ENCODE measurements around the gene SLC46A3. TPM values are rescaled to one million over a fixed set of nuclear protein-coding genes. Genes with fewer than 3 reads are reported as not detected.

Gene SLC46A3
- total and polyA plus RNA-seq, 2 of the 13 experiments (the other 11 are each of a cell fraction or from before 2014, with no cell fraction given): not detected

DNA sequence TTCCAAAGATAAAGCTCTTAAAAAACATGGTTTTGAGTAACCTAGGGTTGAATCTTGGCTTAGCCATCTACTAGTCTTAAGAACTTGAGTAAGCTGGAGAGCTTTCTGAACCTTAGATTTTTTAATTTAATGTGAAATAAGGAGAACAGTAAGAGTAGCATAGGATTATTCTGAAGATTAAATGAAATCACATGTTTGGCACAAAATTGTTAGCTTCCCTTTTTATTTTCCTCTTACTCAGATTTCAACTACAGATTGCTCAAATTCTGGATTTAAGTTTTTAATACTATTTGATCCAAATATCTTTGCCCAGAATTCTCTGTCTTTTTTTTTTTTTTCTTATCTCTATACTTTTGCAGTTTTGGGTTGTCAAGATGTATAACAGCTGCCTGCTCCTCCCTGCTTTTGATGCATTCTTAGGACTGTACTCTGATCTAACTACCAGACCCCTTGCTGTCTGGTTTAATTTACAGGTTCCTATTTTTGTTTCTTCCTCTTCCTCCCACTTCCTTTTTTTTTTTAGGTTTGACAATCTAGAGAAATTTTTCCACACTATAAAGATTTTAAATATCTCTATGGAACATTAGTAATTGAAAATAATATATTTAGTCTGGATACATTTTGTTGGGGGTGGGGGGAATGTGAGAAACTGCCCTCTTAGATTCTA is 47.5 kb downstream of the SLC46A3 start (continued):
- TF ChIP-seq ZNF7 (CRISPR knock-in tag; IDR thresholded peaks at IDR 0.05) (no peak), JDP2 (CRISPR knock-in tag; IDR thresholded peaks at IDR 0.05; ENCODE audit: borderline replicate concordance) (no peak), TIGD3 (CRISPR knock-in tag; IDR thresholded peaks at IDR 0.05; ENCODE audit: borderline replicate concordance) (no peak)

DNA sequence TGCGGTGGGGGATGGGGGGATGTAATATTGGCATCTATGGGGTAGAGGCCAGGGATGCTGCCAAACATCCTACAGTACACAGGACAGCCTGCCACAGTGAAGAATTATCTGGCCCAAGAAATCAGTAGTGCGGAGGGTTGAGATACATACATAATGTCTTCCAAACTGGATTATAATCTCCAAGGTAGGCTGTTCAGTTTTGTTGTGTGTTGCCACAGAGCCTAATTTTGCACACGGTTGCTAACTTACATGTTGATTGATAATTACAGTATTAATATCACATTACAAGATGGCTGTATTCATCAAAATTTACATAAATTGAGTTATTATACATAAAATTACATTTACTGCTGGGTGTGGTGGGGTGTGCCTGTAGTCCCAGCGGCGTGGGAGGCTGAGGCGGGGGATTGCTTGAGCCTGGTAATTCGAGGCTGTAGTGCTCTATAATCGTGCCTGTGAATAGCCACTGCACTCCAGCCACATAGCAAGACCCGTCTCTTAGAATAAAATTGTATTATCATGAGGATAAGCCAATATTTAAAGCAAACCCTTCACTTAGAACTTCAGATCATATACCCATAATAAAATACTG is 51.8 kb downstream of the SLC46A3 start:
- no TSS peak for BruUV-seq (replicated peaks)

More for the DNA sequence above, 51.8 kb downstream of the SLC46A3 start:
- no peak for TF ChIP-seq ZFP1 (CRISPR knock-in tag; IDR thresholded peaks at IDR 0.05)
- no peak for TF ChIP-seq ATM (IDR thresholded peaks at IDR 0.05; ENCODE audit: borderline replicate concordance)
- TF ChIP-seq ZNF75D (CRISPR knock-in tag; IDR thresholded peaks at IDR 0.05; ENCODE audit: borderline replicate concordance): no peak
- no peak for TF ChIP-seq HDAC1 (CRISPR knock-in tag; IDR thresholded peaks at IDR 0.05)
- TF ChIP-seq ATF2 (CRISPR knock-in tag; IDR thresholded peaks at IDR 0.05): no peak
- TF ChIP-seq THAP9 (CRISPR knock-in tag; IDR thresholded peaks at IDR 0.05; ENCODE audit: borderline replicate concordance): no peak
- no peak for TF ChIP-seq AKAP8 (CRISPR knock-in tag; IDR thresholded peaks at IDR 0.05)
- TF ChIP-seq ZNF766 (CRISPR knock-in tag; IDR thresholded peaks at IDR 0.05; ENCODE audit: borderline replicate concordance): no peak
- TF ChIP-seq KAT2B (IDR thresholded peaks at IDR 0.05; ENCODE audit: borderline replicate concordance, low read depth, low read length): no peak
- no peak for TF ChIP-seq ZNF224 (CRISPR knock-in tag; IDR thresholded peaks at IDR 0.05)
- no peak for TF ChIP-seq ZFP37 (CRISPR knock-in tag; IDR thresholded peaks at IDR 0.05; ENCODE audit: borderline replicate concordance)
- TF ChIP-seq ZC3H13 (CRISPR knock-in tag; IDR thresholded peaks at IDR 0.05): no peak
- TF ChIP-seq, protein P1, sequence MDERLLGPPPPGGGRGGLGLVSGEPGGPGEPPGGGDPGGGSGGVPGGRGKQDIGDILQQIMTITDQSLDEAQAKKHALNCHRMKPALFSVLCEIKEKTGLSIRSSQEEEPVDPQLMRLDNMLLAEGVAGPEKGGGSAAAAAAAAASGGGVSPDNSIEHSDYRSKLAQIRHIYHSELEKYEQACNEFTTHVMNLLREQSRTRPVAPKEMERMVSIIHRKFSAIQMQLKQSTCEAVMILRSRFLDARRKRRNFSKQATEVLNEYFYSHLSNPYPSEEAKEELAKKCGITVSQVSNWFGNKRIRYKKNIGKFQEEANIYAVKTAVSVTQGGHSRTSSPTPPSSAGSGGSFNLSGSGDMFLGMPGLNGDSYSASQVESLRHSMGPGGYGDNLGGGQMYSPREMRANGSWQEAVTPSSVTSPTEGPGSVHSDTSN (CRISPR knock-in tag; IDR thresholded peaks at IDR 0.05): no peak
- H2AFZ ChIP-seq (ENCODE audit: low read length): no peak overlapping the region
- no peaks in the 10 kb centered on the region; a peak in 1 of 5 replicates for H3K27me3 ChIP-seq (ENCODE audit: control insufficient read depth in 1 of 2, insufficient read depth in 2 of 2, low read length in 2 of 2)
- ATAC-seq (no peak), DNase-seq (ENCODE audit: low spot score) (no peak), FAIRE-seq (no peak)
- intact Hi-C loops (cut with micrococcal nuclease; ENCODE audit: unreplicated experiment) (no loop called here), in situ Hi-C loops (cut with HindIII; ENCODE audit: extremely low pct_ligation_motif_present, low pct_unique_long_range_greater_than_20kb) (no loop called here)
- no peak overlapping the region for H3K4me2 ChIP-seq (ENCODE audit: low read depth, low read length)
- no peaks in the 10 kb centered on the region for H3K9me3 ChIP-seq (ENCODE audit: low read length)
- no peaks in the 10 kb centered on the region for H4K20me1 ChIP-seq (ENCODE audit: insufficient read depth, low read length)
- H3K9ac ChIP-seq (ENCODE audit: insufficient read depth, low read depth, low read length): no peak overlapping the region
- 92% methylated on average over 9 of the region's 9 CpGs for WGBS (ENCODE audit: low lambda C conversion rate)
- H3K36me3 ChIP-seq (replicated peaks in 1 of 2; ENCODE audit: control insufficient read depth in 1 of 2, insufficient read depth in 2 of 2, low read length in 2 of 2): peaks cover 16 to 86% of the 10 kb centered on the region in 2 experiments
- peaks cover 9% of the 10 kb centered on the region for H3K79me2 ChIP-seq (ENCODE audit: insufficient read depth, low read length)
- no peak overlapping the region for H3K27ac ChIP-seq (ENCODE audit: extremely low read length, insufficient read depth, low read length)
- peaks cover under 1% of the 10 kb centered on the region for H3K4me1 ChIP-seq (ENCODE audit: insufficient read depth, low read length)
- POLR2A ChIA-PET: no interaction called here
- no peak overlapping the region for H3K4me3 ChIP-seq (replicated peaks in 1 of 3; ENCODE audit: insufficient read depth in 1 of 3, low read depth in 2 of 3, low read length in 3 of 3)
- CTCF ChIA-PET (ENCODE audit: low intra/inter-chr PET ratio, low total read pairs): no interaction called here
